Mesangial cell (primary cell): ENCODE measurements around the gene SLC39A12. TPM values are rescaled to one million over a fixed set of nuclear protein-coding genes. Genes with fewer than 3 reads are reported as not detected.

Source experiments
- total RNA-seq: library from RNA; depleted of rRNA; stranded (reverse); fragments of >200 nt; gene quantifications from 2 replicates; pipeline ENCODE4 v1.2.3, GENCODE V29; 2015

SLC39A12 gene
- total RNA-seq = not detected in 2 replicates

GRCh38 chr10:17951868-17952371, at the start of gene SLC39A12:
SLC39A12 (plus strand) TSS chr10:17951918; CDS start chr10:17953277, 1,359 bp downstream.

Other genes starting within 250 kb of the SLC39A12 start
- not detected in 2 replicates for gene TMEM236, start 199.7 kb upstream of the SLC39A12 start, total RNA-seq
- not detected in 2 replicates for gene MRC1, start 142.6 kb upstream of the SLC39A12 start, total RNA-seq
- not detected in 2 replicates for gene CACNB2, start 188.5 kb downstream of the SLC39A12 start, total RNA-seq